NCI-H1105 (cell line): Measurements from ENCODE around the gene OCEL1.
"Not testable (repeated sequence)": the region's sequence is repeated elsewhere in the genome, so short reads cannot be mapped to it uniquely, and the experiment has no call there.

Experiments
- DNase-seq: peaks from one replicate; lab custom pipeline; 2025; lab: John Stamatoyannopoulos, UW

OCEL1 gene, protein sequence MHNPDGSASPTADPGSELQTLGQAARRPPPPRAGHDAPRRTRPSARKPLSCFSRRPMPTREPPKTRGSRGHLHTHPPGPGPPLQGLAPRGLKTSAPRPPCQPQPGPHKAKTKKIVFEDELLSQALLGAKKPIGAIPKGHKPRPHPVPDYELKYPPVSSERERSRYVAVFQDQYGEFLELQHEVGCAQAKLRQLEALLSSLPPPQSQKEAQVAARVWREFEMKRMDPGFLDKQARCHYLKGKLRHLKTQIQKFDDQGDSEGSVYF

GRCh38 chr19:17226002-17226933, at the start of gene OCEL1:
TSS of gene OCEL1 (plus strand) at chr19:17226226. CDS start at chr19:17226248, 22 bp downstream.
- DNase-seq: peak; percentile 96

DNA sequence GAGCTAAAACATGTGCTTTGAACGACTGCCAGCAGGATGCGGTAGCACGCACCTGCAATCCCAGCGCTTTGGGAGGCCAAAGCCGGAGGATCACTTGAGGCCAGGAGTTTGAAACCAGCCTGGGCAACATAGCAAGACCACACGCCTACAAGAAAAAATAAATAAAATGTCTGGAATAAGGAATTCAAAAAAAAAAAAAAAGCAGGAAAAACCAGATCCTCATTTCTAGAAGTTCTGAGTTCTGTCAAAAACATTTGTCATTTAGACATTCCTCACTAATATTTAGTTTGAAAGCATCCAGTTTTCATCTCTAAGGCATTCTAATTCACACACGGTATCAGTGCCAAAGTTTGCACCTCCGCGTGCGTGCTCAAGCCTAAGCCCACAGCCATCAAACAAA, 47.7 kb upstream of the OCEL1 start:
- no peak for DNase-seq

GRCh38 chr19:17180997-17181702, 44.9 kb upstream of the OCEL1 start:
- DNase-seq: no peak

GRCh38 chr19:17183271-17183761, 42.7 kb upstream of the OCEL1 start:
- no peak for DNase-seq

DNA sequence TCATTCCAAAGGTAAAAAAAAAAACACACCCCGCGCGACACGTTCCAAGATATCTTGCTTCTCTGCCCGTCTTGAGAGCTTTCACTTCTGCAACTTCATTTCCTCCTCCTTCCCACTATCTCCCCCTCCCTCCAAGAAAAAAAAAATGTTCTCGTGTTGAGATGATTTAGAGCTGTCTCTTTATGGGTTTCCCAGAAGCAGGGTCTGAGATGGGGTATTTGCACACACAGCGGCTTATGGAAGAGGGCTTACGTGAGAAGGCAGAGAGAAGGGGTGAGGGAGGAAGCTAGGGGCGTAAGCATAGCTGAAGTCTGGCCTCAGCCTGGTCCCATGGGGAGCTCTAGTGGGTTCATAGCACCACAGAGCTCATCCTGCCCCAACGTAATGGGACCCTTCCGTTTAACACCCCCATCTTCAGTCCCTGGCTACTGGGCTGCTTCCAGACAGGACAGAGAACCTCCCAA, 42.1 kb upstream of the OCEL1 start:
- DNase-seq: no peak

DNA sequence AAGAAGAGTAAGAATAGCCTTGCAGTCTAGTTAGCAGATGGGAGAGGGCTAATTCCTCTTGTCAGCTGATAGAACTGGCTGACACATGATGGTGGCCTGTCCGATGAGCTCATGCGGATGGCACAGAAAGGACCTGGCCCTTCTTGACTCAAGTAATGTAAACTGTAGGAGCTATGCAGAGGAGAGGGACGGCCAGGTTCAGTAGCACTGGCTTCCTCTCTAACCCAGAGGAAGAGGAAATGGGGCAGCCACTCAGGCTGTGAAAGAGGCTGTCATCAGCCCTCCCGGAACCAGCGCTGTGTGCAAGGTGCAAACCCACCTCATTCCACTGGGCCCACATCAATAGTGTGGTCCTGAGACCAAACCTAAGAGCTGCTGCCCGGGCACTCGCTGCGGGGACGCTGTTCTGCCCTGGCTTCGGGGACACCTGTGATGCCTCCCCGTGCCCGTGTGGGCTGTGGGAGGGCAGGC, 41.6 kb upstream of the OCEL1 start:
- no peak for DNase-seq

DNA sequence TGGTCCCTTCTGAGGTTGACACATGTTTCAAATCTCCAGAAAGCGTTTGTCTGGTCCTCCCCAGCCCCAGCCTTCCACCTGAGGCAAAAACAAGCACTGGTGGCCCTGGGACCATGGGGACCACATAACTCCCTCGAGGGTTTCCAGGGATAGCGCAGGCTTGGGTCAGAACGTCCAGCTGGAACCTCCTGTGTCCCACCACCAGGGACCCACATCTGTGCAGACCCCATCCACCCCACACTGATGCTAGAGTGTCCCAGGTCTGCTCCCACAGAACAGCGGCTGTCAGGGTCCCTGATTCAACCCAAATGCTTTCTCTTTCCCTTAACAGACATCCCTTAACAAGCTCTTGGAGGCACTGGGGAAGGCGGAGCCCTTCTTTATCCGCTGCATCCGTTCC, 40.4 kb upstream of the OCEL1 start:
- DNase-seq: no peak

- DNase-seq: not testable (repeated sequence)
Measured at GRCh38 chr19:17191736-17192135, 34.3 kb upstream of the OCEL1 start.

DNA sequence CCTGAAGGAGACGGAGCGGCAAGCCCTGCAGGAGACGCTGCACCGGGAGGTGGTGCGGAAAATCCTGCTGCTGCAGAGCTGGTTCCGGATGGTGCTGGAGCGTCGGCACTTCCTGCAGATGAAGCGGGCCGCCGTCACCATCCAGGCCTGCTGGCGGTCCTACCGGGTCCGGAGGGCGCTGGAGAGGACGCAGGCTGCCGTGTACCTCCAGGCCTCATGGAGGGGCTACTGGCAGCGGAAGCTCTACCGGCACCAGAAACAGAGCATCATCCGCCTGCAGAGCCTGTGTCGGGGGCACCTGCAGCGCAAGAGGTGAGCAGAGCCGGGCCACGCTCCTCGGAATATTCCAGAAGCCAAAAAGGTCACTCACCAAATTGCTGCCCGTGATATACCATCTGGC, 33.3 kb upstream of the OCEL1 start:
- DNase-seq: no peak

DNA sequence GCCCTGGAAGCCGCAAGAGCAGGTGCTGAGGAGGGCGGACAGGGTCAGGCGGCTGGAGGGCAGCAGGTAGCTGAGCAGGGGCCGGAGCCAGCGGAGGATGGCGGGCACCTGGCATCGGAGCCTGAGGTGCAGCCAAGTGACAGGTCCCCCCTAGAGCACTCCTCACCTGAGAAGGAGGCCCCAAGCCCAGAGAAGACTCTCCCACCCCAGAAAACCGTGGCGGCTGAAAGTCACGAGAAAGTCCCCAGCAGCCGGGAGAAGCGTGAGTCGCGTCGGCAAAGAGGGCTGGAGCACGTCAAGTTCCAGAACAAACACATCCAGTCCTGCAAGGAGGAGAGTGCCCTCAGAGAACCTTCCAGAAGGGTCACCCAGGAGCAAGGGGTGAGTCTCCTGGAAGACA, 31.4 kb upstream of the OCEL1 start:
- no peak for DNase-seq

GRCh38 chr19:17195106-17195505, 30.9 kb upstream of the OCEL1 start:
- no peak for DNase-seq

DNA sequence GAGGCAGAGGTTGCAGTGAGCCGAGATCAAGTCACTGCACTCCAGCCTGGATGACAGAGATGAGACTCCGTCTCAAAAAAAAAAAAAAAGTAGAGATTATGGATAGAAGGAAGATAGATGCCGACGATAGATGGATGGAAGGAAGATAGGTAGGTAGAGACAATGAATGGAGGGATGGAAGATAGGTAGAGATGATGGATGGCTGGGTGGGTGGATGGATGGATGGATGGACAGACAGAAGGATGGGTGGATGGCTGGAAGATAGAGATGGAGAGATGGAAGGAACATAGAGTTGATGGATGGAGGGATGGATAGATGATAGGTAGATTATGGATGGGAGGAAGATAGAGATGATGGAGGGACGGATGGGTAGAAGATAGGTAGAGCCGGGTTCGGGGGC, 29.4 kb upstream of the OCEL1 start:
- DNase-seq: no peak

DNA sequence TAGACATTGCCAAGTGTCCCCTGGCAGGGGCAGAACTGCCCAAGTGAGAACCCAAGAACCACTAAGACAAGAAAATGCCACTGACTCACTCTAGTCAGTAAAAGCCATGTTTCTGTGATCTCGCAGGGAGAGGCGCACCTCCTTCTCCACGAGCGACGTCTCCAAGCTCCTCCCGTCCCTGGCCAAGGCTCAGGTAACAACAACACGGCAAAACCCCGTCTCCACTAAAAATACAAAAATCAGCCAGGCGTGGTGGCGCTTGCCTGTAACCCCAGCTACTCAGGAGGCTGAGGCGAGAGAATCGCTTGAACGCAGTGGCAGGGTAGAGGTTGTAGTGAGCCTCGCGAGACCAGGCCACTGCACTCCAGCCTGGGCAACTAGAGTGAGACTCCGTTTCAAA, 28.4 kb upstream of the OCEL1 start:
- DNase-seq: no peak

DNA sequence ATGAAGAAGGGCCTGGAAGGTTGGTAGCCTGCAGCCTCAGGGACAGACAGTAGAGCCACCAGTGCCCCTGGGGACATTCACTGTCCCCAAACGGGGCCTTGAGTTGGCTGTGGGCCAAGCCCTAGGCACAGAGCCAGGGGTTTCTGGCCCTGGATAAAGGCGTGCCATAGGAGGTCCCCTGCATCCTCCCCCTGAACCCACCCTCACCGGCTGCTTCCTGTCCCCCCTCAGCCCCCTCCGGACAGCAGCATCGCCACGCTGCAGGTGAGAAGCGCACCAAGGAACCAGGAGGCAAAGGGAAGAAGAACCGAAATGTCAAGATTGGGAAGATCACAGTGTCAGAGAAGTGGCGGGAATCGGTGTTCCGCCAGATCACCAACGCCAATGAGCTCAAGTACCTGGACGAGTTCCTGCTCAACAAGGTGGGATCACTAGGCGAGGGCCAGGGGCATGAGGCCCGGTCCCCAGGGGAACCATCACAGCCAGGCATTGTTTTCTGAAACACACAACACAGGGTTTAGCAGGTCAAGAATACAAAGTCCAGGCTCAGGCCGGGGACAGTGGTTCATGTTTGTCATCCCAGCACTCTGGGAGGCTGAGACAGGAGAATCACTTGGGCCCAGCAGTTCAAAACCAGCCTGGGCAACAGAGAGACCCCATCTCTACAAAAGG, 25.5 kb upstream of the OCEL1 start:
- DNase-seq: no peak

GRCh38 chr19:17202249-17202648, 23.8 kb upstream of the OCEL1 start:
- no peak for DNase-seq

DNA sequence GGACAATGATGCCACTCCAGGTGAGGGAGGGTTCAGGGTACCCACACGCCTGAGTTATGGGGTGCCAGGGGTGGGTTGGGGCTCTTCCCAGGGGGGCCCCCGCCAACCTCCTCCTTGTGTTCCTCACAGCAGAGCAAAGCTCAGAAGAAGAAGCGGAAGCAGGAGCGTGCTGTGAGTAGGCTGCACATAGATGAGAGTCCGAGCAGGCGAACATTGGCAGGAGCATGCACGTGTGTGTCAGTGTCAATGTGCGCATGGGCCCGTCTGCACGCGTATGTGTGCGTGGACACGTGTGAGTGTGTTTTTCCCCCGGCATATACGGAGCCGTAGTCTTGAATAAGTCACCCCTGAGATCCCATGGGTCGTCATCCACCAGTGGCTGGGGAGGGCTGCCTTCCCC, 23.3 kb upstream of the OCEL1 start:
- no peak for DNase-seq

GRCh38 chr19:17205237-17206140, 20.5 kb upstream of the OCEL1 start:
- DNase-seq: no peak

- no peak for DNase-seq
Measured at GRCh38 chr19:17206736-17207581, 19.1 kb upstream of the OCEL1 start.

GRCh38 chr19:17209126-17210036, 16.6 kb upstream of the OCEL1 start:
- DNase-seq: no peak
